ENCODE data around the gene TC2N.

DNA sequence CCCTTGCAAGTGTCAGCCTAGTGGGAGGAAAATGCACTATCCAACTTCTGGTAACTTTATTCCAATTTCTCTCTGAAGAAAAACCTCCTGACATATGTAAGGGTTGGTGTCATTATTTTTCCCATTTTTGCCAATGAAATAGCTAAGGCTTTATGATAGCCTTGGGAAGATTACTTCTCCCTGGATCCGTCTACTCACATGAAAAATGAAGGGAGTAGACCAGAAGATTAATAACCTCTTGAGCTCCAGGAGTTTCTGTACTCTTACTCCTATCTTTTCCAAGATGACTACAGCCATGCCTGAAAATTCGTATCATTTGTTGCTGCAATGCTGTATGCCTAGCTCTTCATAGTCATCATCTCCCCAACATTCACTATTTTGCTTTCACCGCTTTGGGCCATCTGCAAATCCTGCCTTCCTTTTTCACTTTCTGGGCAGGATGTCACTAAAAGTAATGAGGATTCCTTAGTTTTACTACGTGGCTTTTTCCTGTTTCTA, 18.8 kb downstream of the TC2N start:
- TF ChIP-seq NANOG (IDR thresholded peaks at IDR 0.05; ENCODE audit: borderline replicate concordance) (no peak), EZH2 (IDR thresholded peaks at IDR 0.05; ENCODE audit: low read depth, unreplicated experiment) (no peak), POLR2AphosphoS5 (IDR thresholded peaks at IDR 0.05; ENCODE audit: low read depth) (no peak)
- TF ChIP-seq, protein P1, sequence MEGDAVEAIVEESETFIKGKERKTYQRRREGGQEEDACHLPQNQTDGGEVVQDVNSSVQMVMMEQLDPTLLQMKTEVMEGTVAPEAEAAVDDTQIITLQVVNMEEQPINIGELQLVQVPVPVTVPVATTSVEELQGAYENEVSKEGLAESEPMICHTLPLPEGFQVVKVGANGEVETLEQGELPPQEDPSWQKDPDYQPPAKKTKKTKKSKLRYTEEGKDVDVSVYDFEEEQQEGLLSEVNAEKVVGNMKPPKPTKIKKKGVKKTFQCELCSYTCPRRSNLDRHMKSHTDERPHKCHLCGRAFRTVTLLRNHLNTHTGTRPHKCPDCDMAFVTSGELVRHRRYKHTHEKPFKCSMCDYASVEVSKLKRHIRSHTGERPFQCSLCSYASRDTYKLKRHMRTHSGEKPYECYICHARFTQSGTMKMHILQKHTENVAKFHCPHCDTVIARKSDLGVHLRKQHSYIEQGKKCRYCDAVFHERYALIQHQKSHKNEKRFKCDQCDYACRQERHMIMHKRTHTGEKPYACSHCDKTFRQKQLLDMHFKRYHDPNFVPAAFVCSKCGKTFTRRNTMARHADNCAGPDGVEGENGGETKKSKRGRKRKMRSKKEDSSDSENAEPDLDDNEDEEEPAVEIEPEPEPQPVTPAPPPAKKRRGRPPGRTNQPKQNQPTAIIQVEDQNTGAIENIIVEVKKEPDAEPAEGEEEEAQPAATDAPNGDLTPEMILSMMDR (conservative IDR thresholded peaks at IDR 0.05; ENCODE audit: low read depth in 2 of 2), result no peak
- TF ChIP-seq, protein P2, sequence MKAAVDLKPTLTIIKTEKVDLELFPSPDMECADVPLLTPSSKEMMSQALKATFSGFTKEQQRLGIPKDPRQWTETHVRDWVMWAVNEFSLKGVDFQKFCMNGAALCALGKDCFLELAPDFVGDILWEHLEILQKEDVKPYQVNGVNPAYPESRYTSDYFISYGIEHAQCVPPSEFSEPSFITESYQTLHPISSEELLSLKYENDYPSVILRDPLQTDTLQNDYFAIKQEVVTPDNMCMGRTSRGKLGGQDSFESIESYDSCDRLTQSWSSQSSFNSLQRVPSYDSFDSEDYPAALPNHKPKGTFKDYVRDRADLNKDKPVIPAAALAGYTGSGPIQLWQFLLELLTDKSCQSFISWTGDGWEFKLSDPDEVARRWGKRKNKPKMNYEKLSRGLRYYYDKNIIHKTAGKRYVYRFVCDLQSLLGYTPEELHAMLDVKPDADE (IDR thresholded peaks at IDR 0.05), result no peak

Data from GM23338 (cell line).